HepG2 (cell line): ENCODE measurements around the gene AXIN2. TPM values are rescaled to one million over a fixed set of nuclear protein-coding genes. Genes with fewer than 3 reads are reported as not detected.

Experiments
- CREB3 ChIP-seq: sonication (generic); formaldehyde crosslinking; IDR thresholded peaks from 2 replicates; pipeline ENCODE4 v1.5.0; 2020; ENCODE audit warnings: missing genetic modification reagents
- E2F5 ChIP-seq: sonication (generic); formaldehyde crosslinking; conservative IDR thresholded peaks from 2 replicates; pipeline ENCODE4 v1.4.0; 2020; ENCODE audit warnings: missing genetic modification reagents
- ETS1 ChIP-seq: sonication (generic); formaldehyde crosslinking; IDR thresholded peaks from 2 replicates; pipeline ENCODE4 v1.4.0; 2020; ENCODE audit warnings: missing genetic modification reagents
- HDAC6 ChIP-seq: fragments of 200-600 bp; sonication (generic); IDR thresholded peaks from 2 replicates; pipeline ENCODE4 v1.7.0; 2017; ENCODE audit warnings: mild to moderate bottlenecking, antibody characterized with exemption, low read length, low read depth
- HMG20A ChIP-seq: IDR thresholded peaks from 2 replicates; pipeline ENCODE4 v1.6.1; 2016; ENCODE audit warnings: borderline replicate concordance
- ISX ChIP-seq: sonication (generic); formaldehyde crosslinking; conservative IDR thresholded peaks from 2 replicates; pipeline ENCODE4 v1.5.0; 2020; ENCODE audit warnings: missing genetic modification reagents
- JUND ChIP-seq: sonication (generic); formaldehyde crosslinking; IDR thresholded peaks from 2 replicates; pipeline ENCODE4 v1.8.0; 2022; ENCODE audit warnings: mild to moderate bottlenecking, missing genetic modification reagents
- MIXL1 ChIP-seq: IDR thresholded peaks from 2 replicates; pipeline ENCODE4 v1.6.1; 2016
- NR2F6 ChIP-seq, 2 experiments: IDR thresholded peaks; 2 replicates each; pipeline ENCODE4 v1.6.1; 2016; ENCODE audit warnings: antibody characterized with exemption in 1 of 2, mild to moderate bottlenecking in 1 of 2
- RARA ChIP-seq: IDR thresholded peaks from 2 replicates; pipeline ENCODE4 v1.6.1; 2016; ENCODE audit warnings: missing genetic modification reagents, missing compliant biosample characterization
- THYN1 ChIP-seq: sonication (generic); formaldehyde crosslinking; IDR thresholded peaks from 2 replicates; pipeline ENCODE4 v1.8.1; 2023; ENCODE audit warnings: low read depth, mild to moderate bottlenecking, moderate library complexity, missing genetic modification reagents, borderline replicate concordance
- ZBTB26 ChIP-seq: IDR thresholded peaks from 2 replicates; pipeline ENCODE4 v1.6.1; 2016; ENCODE audit warnings: missing compliant biosample characterization, missing genetic modification reagents, borderline replicate concordance
- ZEB1 ChIP-seq: IDR thresholded peaks from 2 replicates; pipeline ENCODE4 v1.6.1; 2012; ENCODE audit warnings: mild to moderate bottlenecking, low read depth, inconsistent platforms; ENCODE audit not compliant: insufficient replicate concordance
- ZFP91 ChIP-seq: sonication (generic); formaldehyde crosslinking; IDR thresholded peaks from 2 replicates; pipeline ENCODE4 v1.9.0; 2022; ENCODE audit warnings: missing genetic modification reagents, mild to moderate bottlenecking, borderline replicate concordance
- ZKSCAN8 ChIP-seq: IDR thresholded peaks from 2 replicates; pipeline ENCODE4 v1.6.1; 2016; ENCODE audit warnings: borderline replicate concordance, missing genetic modification reagents, missing compliant biosample characterization
- ZNF251 ChIP-seq: sonication (generic); formaldehyde crosslinking; IDR thresholded peaks from 2 replicates; pipeline ENCODE4 v1.9.0; 2021; ENCODE audit warnings: mild to moderate bottlenecking, missing genetic modification reagents
- ZNF282 ChIP-seq: fragments of 450-650 bp; IDR thresholded peaks from 2 replicates; pipeline ENCODE4 v1.6.1; 2018; ENCODE audit not compliant: partially characterized antibody
- ZXDC ChIP-seq: sonication (generic); formaldehyde crosslinking; IDR thresholded peaks from 2 replicates; pipeline ENCODE4 v1.5.0; 2020; ENCODE audit warnings: mild to moderate bottlenecking, missing genetic modification reagents
- polyA plus RNA-seq, 8 experiments: library from polyadenylated mRNA; depleted of rRNA in 3 of 8; stranded (reverse) in 7 of 8; unstranded in 1 of 8; fragments of >200 nt; fragmentation: Illumina TruSeq in 4 of 8; extraction: Trizol in 4 of 8; gene quantifications; 2 replicates each; pipeline versions ENCODE4 v1.2.1 to v1.2.3, GENCODE V29; 2011 to 2016; ENCODE audit warnings: low read depth in 4 of 8, missing spikeins in 1 of 8, mixed read lengths in 1 of 8; ENCODE audit not compliant: insufficient read depth in 1 of 8
- total RNA-seq, 5 experiments: library from RNA; depleted of rRNA; stranded (reverse); fragments of >200 nt; fragmentation: Illumina TruSeq; extraction: Trizol; gene quantifications; 2 replicates each; pipeline ENCODE4 v1.2.3, GENCODE V29; 2016; ENCODE audit warnings: low read depth in 1 of 5

AXIN2 gene
- total and polyA plus RNA-seq, 2 of the 13 experiments (the other 11 are each of a cell fraction or from before 2014, with no cell fraction given), result 58.6 to 63.4 TPM

GRCh38 chr17:65557349-65558310 lies 3.8 kb downstream of the AXIN2 start (continued):
- TF ChIP-seq ZXDC, result no peak
- TF ChIP-seq ZBTB26, result peak; percentile 50; the same call in 1 of the 2 replicates
- TF ChIP-seq ETS1, result no peak
- no peak for TF ChIP-seq ISX (CRISPR knock-in tag)
- TF ChIP-seq MIXL1, result peak; percentile 97
- peak; percentile 65 for TF ChIP-seq ZFP91 (CRISPR knock-in tag)
- TF ChIP-seq CREB3 (CRISPR knock-in tag), result no peak
- peak; percentile 91; the same call in 1 of the 2 replicates for TF ChIP-seq HMG20A (CRISPR knock-in tag)
- TF ChIP-seq ZNF251 (CRISPR knock-in tag), result no peak
- TF ChIP-seq ZEB1, result peak; percentile 84
- TF ChIP-seq NR2F6 (IDR thresholded peaks at IDR 0.05), result peak; percentile 97
- peak; percentile 96 for TF ChIP-seq NR2F6 (CRISPR knock-in tag; IDR thresholded peaks at IDR 0.05)
- peak; percentile 23 for TF ChIP-seq JUND (CRISPR knock-in tag)
- TF ChIP-seq HDAC6, result no peak
- TF ChIP-seq RARA (CRISPR knock-in tag), result peak; percentile 97
- peak; percentile 83 for TF ChIP-seq ZKSCAN8 (CRISPR knock-in tag)
- peak; percentile 57; the same call in 1 of the 2 replicates for TF ChIP-seq THYN1 (CRISPR knock-in tag)
- no peak for TF ChIP-seq ZNF282
- TF ChIP-seq E2F5 (CRISPR knock-in tag), result no peak
